ENCODE measurements around the gene OR6B1.
A peak's percentile ranks its signal among the peaks of the same experiment; 100 is the strongest.

Gene OR6B1

DNA sequence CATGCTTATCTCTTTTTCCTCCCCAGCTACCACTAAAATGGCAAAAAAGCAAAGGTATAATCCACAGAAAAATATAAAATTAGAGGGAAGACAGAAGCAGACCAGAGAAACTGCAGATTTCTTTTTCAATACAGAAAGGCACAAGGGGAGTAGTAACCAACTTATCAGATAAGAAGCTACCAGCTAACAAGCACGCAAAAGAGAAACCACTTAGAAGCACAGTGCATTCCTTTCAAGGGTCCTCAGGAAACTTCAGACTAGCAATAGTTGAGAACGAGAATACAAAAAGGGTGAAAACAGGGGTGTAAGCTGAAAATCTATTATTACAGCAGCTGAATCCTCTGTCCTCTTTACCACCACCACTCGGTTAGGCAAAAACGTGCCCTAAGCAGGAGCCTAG, 38.8 kb downstream of the OR6B1 start:
- no peak for TF ChIP-seq EZH2phosphoT487 (IDR thresholded peaks at IDR 0.05; ENCODE audit: borderline replicate concordance)
- TF ChIP-seq, protein P1, sequence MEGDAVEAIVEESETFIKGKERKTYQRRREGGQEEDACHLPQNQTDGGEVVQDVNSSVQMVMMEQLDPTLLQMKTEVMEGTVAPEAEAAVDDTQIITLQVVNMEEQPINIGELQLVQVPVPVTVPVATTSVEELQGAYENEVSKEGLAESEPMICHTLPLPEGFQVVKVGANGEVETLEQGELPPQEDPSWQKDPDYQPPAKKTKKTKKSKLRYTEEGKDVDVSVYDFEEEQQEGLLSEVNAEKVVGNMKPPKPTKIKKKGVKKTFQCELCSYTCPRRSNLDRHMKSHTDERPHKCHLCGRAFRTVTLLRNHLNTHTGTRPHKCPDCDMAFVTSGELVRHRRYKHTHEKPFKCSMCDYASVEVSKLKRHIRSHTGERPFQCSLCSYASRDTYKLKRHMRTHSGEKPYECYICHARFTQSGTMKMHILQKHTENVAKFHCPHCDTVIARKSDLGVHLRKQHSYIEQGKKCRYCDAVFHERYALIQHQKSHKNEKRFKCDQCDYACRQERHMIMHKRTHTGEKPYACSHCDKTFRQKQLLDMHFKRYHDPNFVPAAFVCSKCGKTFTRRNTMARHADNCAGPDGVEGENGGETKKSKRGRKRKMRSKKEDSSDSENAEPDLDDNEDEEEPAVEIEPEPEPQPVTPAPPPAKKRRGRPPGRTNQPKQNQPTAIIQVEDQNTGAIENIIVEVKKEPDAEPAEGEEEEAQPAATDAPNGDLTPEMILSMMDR (conservative IDR thresholded peaks at IDR 0.05; ENCODE audit: low read length), result no peak
- no peaks in the 10 kb centered on the region for H3K9me2 ChIP-seq (replicated peaks; ENCODE audit: low read depth, low read length)
- H3K79me2 ChIP-seq (ENCODE audit: insufficient read depth, low read length), result no peaks in the 10 kb centered on the region

DNA sequence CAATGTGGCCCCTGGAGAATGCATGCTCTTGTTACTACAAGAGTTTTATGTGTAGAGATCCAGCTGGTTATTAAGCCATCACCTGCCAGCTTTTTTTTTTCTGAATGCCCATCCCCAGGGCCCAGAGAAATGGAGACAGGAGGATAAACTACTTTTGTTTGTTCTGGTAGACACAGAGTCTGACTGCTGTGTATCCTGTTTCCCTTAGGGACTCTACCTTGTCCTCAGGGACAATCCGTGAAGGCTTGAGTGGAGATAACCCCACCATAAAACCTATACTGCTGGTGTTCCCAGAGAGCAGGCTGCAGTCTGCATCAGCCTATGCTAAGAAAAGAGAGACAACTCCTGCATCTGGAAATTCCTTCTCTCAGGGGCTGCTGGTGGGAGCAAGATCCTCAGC, 48.5 kb downstream of the OR6B1 start, which contains the start of gene OR2A5:
TSS of gene OR2A5 (plus strand) at position 301 of the 400 bp plus-strand sequence. CDS start 1,454 bp downstream, outside the sequence.
- no peak within 1 kb of the TSS for H3K9ac ChIP-seq (ENCODE audit: low read depth, low read length, poor library complexity, severe bottlenecking)
- H3K4me3 ChIP-seq (ENCODE audit: low read length, poor library complexity, severe bottlenecking), result no peak within 1 kb of the TSS
- H3K79me2 ChIP-seq (ENCODE audit: insufficient read depth, low read length), result no peaks in the 10 kb centered on the region
- TF ChIP-seq EZH2phosphoT487 (IDR thresholded peaks at IDR 0.05; ENCODE audit: borderline replicate concordance), result no peak
- TF ChIP-seq, protein P1 (conservative IDR thresholded peaks at IDR 0.05; ENCODE audit: low read length), result no peak
- no peaks in the 10 kb centered on the region for H3K27me3 ChIP-seq (ENCODE audit: insufficient read depth, low read length, poor library complexity, severe bottlenecking)
- no peaks in the 10 kb centered on the region for H4K20me1 ChIP-seq (ENCODE audit: insufficient read depth, low read length, poor library complexity, severe bottlenecking)
- no peak within 1 kb of the TSS for H2AFZ ChIP-seq (ENCODE audit: low read length)
- H3K4me1 ChIP-seq (ENCODE audit: insufficient read depth, low read length, poor library complexity, severe bottlenecking), result no peaks in the 10 kb centered on the region
- no peaks in the 10 kb centered on the region for H3K9me3 ChIP-seq (ENCODE audit: insufficient read depth, low read depth, low read length)
- no peaks in the 10 kb centered on the region for H3K36me3 ChIP-seq (ENCODE audit: insufficient read depth, low read length)
- no peaks in the 10 kb centered on the region for H3K9me2 ChIP-seq (replicated peaks; ENCODE audit: low read depth, low read length)
- H3F3A ChIP-seq (ENCODE audit: low read depth), result no peaks in the 10 kb centered on the region
- H3K4me2 ChIP-seq (ENCODE audit: low read depth, low read length, poor library complexity, severe bottlenecking), result no peak within 1 kb of the TSS

More for the DNA sequence above, 38.8 kb downstream of the OR6B1 start:
- Histone ChIP-seq H2AFZ (ENCODE audit: low read length) (0 out of 2 replicates have a peak overlapping the region, but pooled peaks have one; percentile 2), H3K9me3 (ENCODE audit: insufficient read depth, low read depth, low read length) (no peaks in the 10 kb centered on the region), H3K27me3 (ENCODE audit: insufficient read depth, low read length, poor library complexity, severe bottlenecking) (no peaks in the 10 kb centered on the region), H3K4me3 (ENCODE audit: low read length, poor library complexity, severe bottlenecking) (no peak overlapping the region), H3K36me3 (ENCODE audit: insufficient read depth, low read length) (no peaks in the 10 kb centered on the region), H3K4me2 (ENCODE audit: low read depth, low read length, poor library complexity, severe bottlenecking) (no peak overlapping the region), H3K9ac (ENCODE audit: low read depth, low read length, poor library complexity, severe bottlenecking) (no peak overlapping the region), H3K4me1 (ENCODE audit: insufficient read depth, low read length, poor library complexity, severe bottlenecking) (no peaks in the 10 kb centered on the region), H4K20me1 (ENCODE audit: insufficient read depth, low read length, poor library complexity, severe bottlenecking) (no peaks in the 10 kb centered on the region), H3F3A (ENCODE audit: low read depth) (no peaks in the 10 kb centered on the region)

- Histone ChIP-seq H3K4me1 (ENCODE audit: insufficient read depth, low read length, poor library complexity, severe bottlenecking) (no peaks in the 10 kb centered on the region), H3K79me2 (ENCODE audit: insufficient read depth, low read length) (no peaks in the 10 kb centered on the region), H3K4me3 (ENCODE audit: low read length, poor library complexity, severe bottlenecking) (no peak overlapping the region), H2AFZ (ENCODE audit: low read length) (no peak overlapping the region), H3K9me3 (ENCODE audit: insufficient read depth, low read depth, low read length) (no peaks in the 10 kb centered on the region), H3F3A (ENCODE audit: low read depth) (no peaks in the 10 kb centered on the region), H3K27me3 (ENCODE audit: insufficient read depth, low read length, poor library complexity, severe bottlenecking) (no peaks in the 10 kb centered on the region), H3K9ac (ENCODE audit: low read depth, low read length, poor library complexity, severe bottlenecking) (no peak overlapping the region), H3K4me2 (ENCODE audit: low read depth, low read length, poor library complexity, severe bottlenecking) (no peak overlapping the region), H3K9me2 (replicated peaks; ENCODE audit: low read depth, low read length) (no peaks in the 10 kb centered on the region), H4K20me1 (ENCODE audit: insufficient read depth, low read length, poor library complexity, severe bottlenecking) (no peaks in the 10 kb centered on the region), H3K36me3 (ENCODE audit: insufficient read depth, low read length) (no peaks in the 10 kb centered on the region)
- TF ChIP-seq, protein P1 (conservative IDR thresholded peaks at IDR 0.05; ENCODE audit: low read length), result no peak
- no peak for TF ChIP-seq EZH2phosphoT487 (IDR thresholded peaks at IDR 0.05; ENCODE audit: borderline replicate concordance)
Observed at GRCh38 chr7:144049491-144049890, 49.4 kb downstream of the OR6B1 start.
